PFSK-1 (cell line): ENCODE results near the gene IFNG-AS1.

ENCODE experiments used
- FOXP2 ChIP-seq: optimal IDR thresholded peaks from 2 replicates; pipeline ENCODE3; 2011; ENCODE audit warnings: borderline replicate concordance, control low read depth, inconsistent platforms; ENCODE audit not compliant: insufficient read depth; ENCODE audit errors: extremely low read length, extremely low read depth
- POLR2AphosphoS5 ChIP-seq: IDR thresholded peaks from 2 replicates; pipeline ENCODE4 v1.6.1; 2012; ENCODE audit warnings: low read depth, mild to moderate bottlenecking, control low read depth, low read length, moderate library complexity
- REST ChIP-seq, 2 experiments: IDR thresholded peaks; 2 replicates each; pipeline versions ENCODE4 v1.6.1 to v1.8.0; 2011 to 2012; ENCODE audit warnings: low read depth in 2 of 2, low read length in 2 of 2, control low read depth in 1 of 2, inconsistent platforms in 1 of 2, mild to moderate bottlenecking in 1 of 2, moderate library complexity in 1 of 2; ENCODE audit not compliant: insufficient read depth in 1 of 2
- SIN3A ChIP-seq: IDR thresholded peaks from 2 replicates; pipeline ENCODE4 v1.6.1; 2012; ENCODE audit warnings: mild to moderate bottlenecking, low read length, moderate library complexity, borderline replicate concordance; ENCODE audit not compliant: insufficient read depth
- TAF1 ChIP-seq: IDR thresholded peaks from 2 replicates; pipeline ENCODE4 v1.6.1; 2012; ENCODE audit warnings: low read length, control low read depth, borderline replicate concordance; ENCODE audit not compliant: insufficient read depth

Gene IFNG-AS1

GRCh38 chr12:68065687-68066086 is 76.4 kb downstream of the IFNG-AS1 start:
- TF ChIP-seq REST (IDR thresholded peaks at IDR 0.05; ENCODE audit: insufficient read depth in 1 of 2, low read depth in 2 of 2, low read length in 2 of 2), result no peak
- TF ChIP-seq POLR2AphosphoS5, result no peak
- no peak for TF ChIP-seq TAF1
- TF ChIP-seq FOXP2, result no peak
- no peak for TF ChIP-seq SIN3A

DNA sequence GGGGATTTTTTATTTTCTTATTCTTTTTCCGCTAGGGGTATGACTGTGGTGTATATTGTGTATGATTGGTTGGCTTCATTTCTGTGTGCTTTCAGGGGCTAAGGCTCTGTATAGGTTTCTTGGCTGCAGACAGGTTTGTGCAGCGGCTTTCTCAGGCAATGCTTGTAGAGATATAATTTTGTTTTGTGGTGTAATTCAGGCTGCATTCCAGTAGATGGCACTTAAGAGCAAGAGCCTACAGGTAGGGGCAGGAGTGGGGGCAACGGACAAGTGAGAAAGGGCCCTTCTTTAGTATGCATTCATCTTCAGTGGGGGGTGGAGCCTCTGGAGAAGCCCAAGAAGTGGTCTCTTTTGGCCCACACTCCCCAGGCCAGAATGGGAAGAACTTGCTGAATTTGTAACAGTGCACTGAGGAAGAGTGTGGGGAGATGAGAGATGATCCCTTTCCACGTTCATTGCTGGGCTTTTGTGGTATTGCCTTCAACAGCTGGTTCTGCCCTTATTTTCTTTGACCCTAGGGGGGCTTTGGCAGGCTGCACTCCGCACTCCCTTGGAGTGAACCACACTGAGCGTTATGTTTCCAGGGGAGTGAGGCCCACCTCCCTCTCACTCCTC is 78.6 kb downstream of the IFNG-AS1 start:
- TF ChIP-seq REST (IDR thresholded peaks at IDR 0.05; ENCODE audit: insufficient read depth in 1 of 2, low read depth in 2 of 2, low read length in 2 of 2), result no peak
- TF ChIP-seq SIN3A, result no peak
- no peak for TF ChIP-seq FOXP2
- TF ChIP-seq POLR2AphosphoS5, result no peak
- no peak for TF ChIP-seq TAF1

- TF ChIP-seq POLR2AphosphoS5 (no peak), REST (IDR thresholded peaks at IDR 0.05; ENCODE audit: insufficient read depth in 1 of 2, low read depth in 2 of 2, low read length in 2 of 2) (no peak), TAF1 (no peak), SIN3A (no peak), FOXP2 (no peak)
Observed at GRCh38 chr12:68069275-68069674, 80.0 kb downstream of the IFNG-AS1 start.
